H9 (cell line): Measurements from ENCODE around the gene CDK5R2. TPM values are rescaled to one million over a fixed set of nuclear protein-coding genes. Genes with fewer than 3 reads are reported as not detected.
A peak's percentile ranks its signal among the peaks of the same experiment; 100 is the strongest.

Source experiments
- DNase-seq: peaks from one replicate; pipeline ENCODE4 v3.0.0-alpha.2; 2017
- H2AFZ ChIP-seq: one replicate; pipeline ENCODE4 v1.6.1; 2013; ENCODE audit warnings: mild to moderate bottlenecking, low read length, control low read depth, moderate library complexity
- H2AK5ac ChIP-seq: 2 replicates; pipeline ENCODE4 v1.6.1; 2013; ENCODE audit warnings: low read length, control low read depth, mixed read lengths; ENCODE audit not compliant: insufficient read length
- H2BK120ac ChIP-seq: one replicate; pipeline ENCODE4 v1.6.1; 2013; ENCODE audit warnings: low read depth, mild to moderate bottlenecking, low read length, control low read depth, inconsistent platforms; ENCODE audit not compliant: poor library complexity, severe bottlenecking
- H2BK12ac ChIP-seq: 2 replicates; pipeline ENCODE4 v1.6.1; 2013; ENCODE audit warnings: low read length, control low read depth, mixed read lengths, low read depth; ENCODE audit not compliant: insufficient read length
- H2BK15ac ChIP-seq: 2 replicates; pipeline ENCODE4 v1.6.1; 2013; ENCODE audit warnings: low read depth, low read length, control low read depth
- H2BK20ac ChIP-seq: one replicate; pipeline ENCODE4 v1.6.1; 2013; ENCODE audit warnings: low read depth, mild to moderate bottlenecking, low read length, control low read depth, inconsistent platforms; ENCODE audit not compliant: poor library complexity, severe bottlenecking
- H2BK5ac ChIP-seq: 2 replicates; pipeline ENCODE4 v1.6.1; 2013; ENCODE audit warnings: low read length, control low read depth, mixed read lengths; ENCODE audit not compliant: insufficient read length
- H3K14ac ChIP-seq: 2 replicates; pipeline ENCODE4 v1.6.1; 2013; ENCODE audit warnings: low read length, control low read depth; ENCODE audit not compliant: insufficient read depth
- H3K18ac ChIP-seq: 2 replicates; pipeline ENCODE4 v1.6.1; 2013; ENCODE audit warnings: low read depth, mild to moderate bottlenecking, mixed read lengths, low read length, control low read depth; ENCODE audit not compliant: insufficient read length
- H3K23ac ChIP-seq: 2 replicates; pipeline ENCODE4 v1.6.1; 2013; ENCODE audit warnings: low read length, control low read depth, mixed read lengths, low read depth; ENCODE audit not compliant: insufficient read length
- H3K23me2 ChIP-seq: 2 replicates; pipeline ENCODE4 v1.6.1; 2013; ENCODE audit warnings: low read depth, mild to moderate bottlenecking, mixed read lengths, low read length, control low read depth; ENCODE audit not compliant: insufficient read length, poor library complexity, severe bottlenecking
- H3K27ac ChIP-seq: 2 replicates; pipeline ENCODE4 v1.5.1; 2013; ENCODE audit warnings: low read length, control low read depth, mixed read lengths, low read depth; ENCODE audit not compliant: insufficient read length
- H3K27me3 ChIP-seq: 2 replicates; pipeline ENCODE4 v1.6.1; 2013; ENCODE audit warnings: low read length, control low read depth, inconsistent platforms; ENCODE audit not compliant: insufficient read depth
- H3K4ac ChIP-seq: 2 replicates; pipeline ENCODE4 v1.6.1; 2013; ENCODE audit warnings: low read depth, mild to moderate bottlenecking, control low read depth, inconsistent platforms, low read length, moderate library complexity
- H3K4me1 ChIP-seq: 2 replicates; pipeline ENCODE4 v1.6.1; 2013; ENCODE audit warnings: low read length, control low read depth, inconsistent platforms; ENCODE audit not compliant: insufficient read depth
- H3K4me2 ChIP-seq: 2 replicates; pipeline ENCODE4 v1.6.1; 2013; ENCODE audit warnings: low read length, control low read depth, mixed read lengths; ENCODE audit not compliant: insufficient read length, insufficient read depth
- H3K56ac ChIP-seq: 2 replicates; pipeline ENCODE4 v1.6.1; 2013; ENCODE audit warnings: low read depth, mild to moderate bottlenecking, mixed read lengths, low read length, control low read depth; ENCODE audit not compliant: insufficient read length
- H3K79me1 ChIP-seq: 2 replicates; pipeline ENCODE4 v1.6.1; 2013; ENCODE audit warnings: low read depth, mild to moderate bottlenecking, moderate library complexity, low read length, control low read depth, inconsistent platforms; ENCODE audit not compliant: insufficient read depth, poor library complexity, severe bottlenecking
- H3K79me2 ChIP-seq: 2 replicates; pipeline ENCODE4 v1.6.1; 2013; ENCODE audit warnings: low read length, control low read depth, inconsistent platforms; ENCODE audit not compliant: insufficient read depth
- H3K9ac ChIP-seq: 2 replicates; pipeline ENCODE4 v1.6.1; 2013; ENCODE audit warnings: low read length, control low read depth, mixed read lengths; ENCODE audit not compliant: insufficient read length; ENCODE audit errors: extremely low read depth
- H3K9me3 ChIP-seq: one replicate; pipeline ENCODE4 v1.6.1; 2013; ENCODE audit warnings: low read depth, low read length, inconsistent platforms; ENCODE audit not compliant: control insufficient read depth
- H3T11ph ChIP-seq: one replicate; pipeline ENCODE4 v1.6.1; 2013; ENCODE audit warnings: mild to moderate bottlenecking, low read length, control low read depth, inconsistent platforms
- H4K20me1 ChIP-seq: one replicate; pipeline ENCODE4 v1.6.1; 2013; ENCODE audit not compliant: control insufficient read depth, insufficient read length, insufficient read depth
- H4K5ac ChIP-seq: 2 replicates; pipeline ENCODE4 v1.6.1; 2013; ENCODE audit warnings: low read depth, mild to moderate bottlenecking, mixed read lengths, low read length, control low read depth; ENCODE audit not compliant: insufficient read length
- H4K8ac ChIP-seq: replicated peaks from 2 replicates; pipeline ENCODE4 v1.6.1; 2013; ENCODE audit warnings: low read length, control low read depth, mixed read lengths, low read depth; ENCODE audit not compliant: insufficient read length
- H4K91ac ChIP-seq: 2 replicates; pipeline ENCODE4 v1.6.1; 2013; ENCODE audit warnings: low read depth, mild to moderate bottlenecking, moderate library complexity, mixed read lengths, low read length, control low read depth; ENCODE audit not compliant: insufficient read length
- H3K27ac Mint-ChIP-seq, 3 experiments: 2 replicates in 2 of 3; 3 replicates in 1 of 3; pipeline ENCODE4 v1.8.0; 2020 to 2021; ENCODE audit warnings: mixed read lengths in 3 of 3, mild to moderate bottlenecking in 1 of 3, moderate library complexity in 1 of 3
- H3K27me3 Mint-ChIP-seq: 2 replicates; pipeline ENCODE4 v1.8.0; 2021; ENCODE audit warnings: low read depth, mild to moderate bottlenecking, moderate library complexity, mixed read lengths
- H3K36me3 Mint-ChIP-seq, 3 experiments: 2 replicates in 2 of 3; 3 replicates in 1 of 3; pipeline ENCODE4 v1.8.0; 2020 to 2021; ENCODE audit warnings: low read depth in 3 of 3, mixed read lengths in 3 of 3; ENCODE audit not compliant: insufficient read depth in 1 of 3
- H3K4me1 Mint-ChIP-seq, 2 experiments: 2 replicates each; pipeline ENCODE4 v1.8.0; 2020; ENCODE audit warnings: mixed read lengths in 2 of 2
- H3K4me3 Mint-ChIP-seq, 2 experiments: 2 replicates in 1 of 2; 3 replicates in 1 of 2; pipeline ENCODE4 v1.8.0; 2020 to 2021; ENCODE audit warnings: mild to moderate bottlenecking in 2 of 2, mixed read lengths in 2 of 2, moderate library complexity in 1 of 2
- H3K9me3 Mint-ChIP-seq, 2 experiments: 2 replicates in 1 of 2; 3 replicates in 1 of 2; pipeline ENCODE4 v1.8.0; 2020; ENCODE audit warnings: mild to moderate bottlenecking in 2 of 2, mixed read lengths in 2 of 2, moderate library complexity in 1 of 2
- WGBS: extraction: QIAGEN DNeasy Blood & Tissue Kit; methylation state at CpG from one replicate; pipeline ENCODE4 v1.1.7; 2013; ENCODE audit warnings: missing lambda C conversion rate, low lambda C conversion rate, mixed read lengths; ENCODE audit not compliant: insufficient read length; ENCODE audit errors: extremely low coverage; 5-methylcytosine and 5-hydroxymethylcytosine counted together
- total RNA-seq: library from RNA; stranded (reverse); gene quantifications from 2 replicates; pipeline ENCODE4 v1.2.1, GENCODE V29; 2021
- TF ChIP-seq, protein P1 (sequence below): fragments of 200-600 bp; sonication (generic); conservative IDR thresholded peaks from 3 replicates; pipeline ENCODE4 v1.8.0; 2021; ENCODE audit warnings: antibody characterized with exemption, mild to moderate bottlenecking

Gene CDK5R2
- total RNA-seq, 1 experiment from 2014 or later, result 0.26 TPM

DNA sequence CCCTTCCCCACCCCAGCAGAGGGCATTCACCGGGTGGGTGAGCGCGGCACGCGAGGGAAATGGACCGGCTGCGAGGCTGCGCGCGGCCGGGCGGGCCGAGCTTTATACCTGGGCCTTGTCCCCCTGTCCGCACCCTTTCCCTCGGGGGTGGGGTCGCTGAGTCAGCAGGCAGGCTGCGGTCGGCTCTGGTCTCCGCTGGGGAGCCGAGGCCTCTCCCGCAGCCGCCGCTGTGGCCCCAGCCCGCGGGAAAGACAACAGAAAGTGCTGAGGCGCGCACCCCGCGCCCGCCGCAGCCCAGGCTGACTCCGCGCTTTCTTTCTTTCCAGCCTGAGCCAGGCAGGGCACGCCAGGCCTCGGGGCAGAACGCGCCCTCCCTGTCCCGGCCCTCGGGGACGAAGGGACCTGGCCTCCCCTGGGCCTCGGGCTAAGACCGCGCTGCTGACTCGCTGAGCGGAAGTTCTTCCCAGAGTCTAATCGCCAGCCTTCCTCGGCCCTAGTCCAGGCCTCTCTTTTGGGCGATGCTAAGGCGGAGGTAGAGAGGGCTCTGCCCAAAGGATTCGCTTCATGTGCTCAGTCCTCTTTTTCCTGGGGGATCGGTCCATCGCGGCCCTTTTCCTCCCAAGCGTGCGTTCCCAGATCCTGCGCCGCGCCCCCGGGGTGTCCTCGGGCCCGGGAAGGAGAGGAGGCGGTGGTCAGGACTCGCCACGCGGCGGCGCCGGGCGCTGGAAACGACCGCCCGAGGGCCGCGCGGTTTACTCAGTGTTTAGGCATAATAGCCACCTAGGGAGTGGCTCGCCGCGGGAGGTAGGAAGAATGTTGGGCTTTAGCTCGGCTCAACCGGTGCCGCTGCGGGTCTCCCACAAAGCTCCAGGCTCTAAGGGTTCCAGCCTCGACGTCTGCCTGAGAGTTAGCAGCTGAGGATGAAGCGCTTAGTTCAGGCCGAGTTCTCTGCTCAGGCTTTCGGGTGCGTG, 34.2 kb downstream of the CDK5R2 start, which contains the start of gene CRYBA2:
CRYBA2 (minus strand) TSS at position 78 of the 971 bp plus-strand sequence. CDS start 246 bp downstream, outside the sequence.
- no peak within 1 kb of the TSS for H3K14ac ChIP-seq
- no peaks in the 10 kb centered on the region; a peak in 1 of 7 replicates for H3K36me3 Mint-ChIP-seq
- H3K4me3 Mint-ChIP-seq, result peak within 1 kb of the TSS in 1 of 2 experiments; percentile 42; a peak in 1 of 5 replicates
- H4K91ac ChIP-seq, result no peak within 1 kb of the TSS
- no peak within 1 kb of the TSS for H2BK20ac ChIP-seq
- no peak within 1 kb of the TSS for H3K23ac ChIP-seq
- H2BK12ac ChIP-seq, result no peak within 1 kb of the TSS
- H3T11ph ChIP-seq, result no peak within 1 kb of the TSS
- no peak within 1 kb of the TSS for H3K9ac ChIP-seq
- no peaks in the 10 kb centered on the region for H3K79me1 ChIP-seq
- peaks cover 99% of the 10 kb centered on the region for H3K27me3 Mint-ChIP-seq
- H2AFZ ChIP-seq, result no peak within 1 kb of the TSS
- no peak within 1 kb of the TSS for H3K18ac ChIP-seq
- no peak within 1 kb of the TSS for H2BK5ac ChIP-seq
- H3K56ac ChIP-seq, result no peak within 1 kb of the TSS
- no peaks in the 10 kb centered on the region for H3K79me2 ChIP-seq
- peaks cover 2 to 10% of the 10 kb centered on the region in 2 experiments; a peak in 4 of 5 replicates for H3K9me3 Mint-ChIP-seq
- DNase-seq, result peak; percentile 47
- H3K4me1 ChIP-seq, result peaks cover 2% of the 10 kb centered on the region; the same call in 1 of the 2 replicates
- peaks cover 12 to 26% of the 10 kb centered on the region in 2 experiments for H3K4me1 Mint-ChIP-seq
- TF ChIP-seq, protein P1, sequence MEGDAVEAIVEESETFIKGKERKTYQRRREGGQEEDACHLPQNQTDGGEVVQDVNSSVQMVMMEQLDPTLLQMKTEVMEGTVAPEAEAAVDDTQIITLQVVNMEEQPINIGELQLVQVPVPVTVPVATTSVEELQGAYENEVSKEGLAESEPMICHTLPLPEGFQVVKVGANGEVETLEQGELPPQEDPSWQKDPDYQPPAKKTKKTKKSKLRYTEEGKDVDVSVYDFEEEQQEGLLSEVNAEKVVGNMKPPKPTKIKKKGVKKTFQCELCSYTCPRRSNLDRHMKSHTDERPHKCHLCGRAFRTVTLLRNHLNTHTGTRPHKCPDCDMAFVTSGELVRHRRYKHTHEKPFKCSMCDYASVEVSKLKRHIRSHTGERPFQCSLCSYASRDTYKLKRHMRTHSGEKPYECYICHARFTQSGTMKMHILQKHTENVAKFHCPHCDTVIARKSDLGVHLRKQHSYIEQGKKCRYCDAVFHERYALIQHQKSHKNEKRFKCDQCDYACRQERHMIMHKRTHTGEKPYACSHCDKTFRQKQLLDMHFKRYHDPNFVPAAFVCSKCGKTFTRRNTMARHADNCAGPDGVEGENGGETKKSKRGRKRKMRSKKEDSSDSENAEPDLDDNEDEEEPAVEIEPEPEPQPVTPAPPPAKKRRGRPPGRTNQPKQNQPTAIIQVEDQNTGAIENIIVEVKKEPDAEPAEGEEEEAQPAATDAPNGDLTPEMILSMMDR, result peak; percentile 30; the same call in 2 of the 3 replicates
- H2AK5ac ChIP-seq, result no peak within 1 kb of the TSS
- H3K27ac Mint-ChIP-seq, result no peak within 1 kb of the TSS
- H3K23me2 ChIP-seq, result no peaks in the 10 kb centered on the region
- H3K4ac ChIP-seq, result no peak within 1 kb of the TSS
- no peak within 1 kb of the TSS for H2BK15ac ChIP-seq
- no peak within 1 kb of the TSS for H2BK120ac ChIP-seq
- no CpG with 5 or more reads among the region's 88 CpGs for WGBS
- H4K5ac ChIP-seq, result no peak within 1 kb of the TSS
- H3K9me3 ChIP-seq, result no peaks in the 10 kb centered on the region
- peaks cover 98% of the 10 kb centered on the region for H3K27me3 ChIP-seq
- no peak within 1 kb of the TSS for H4K8ac ChIP-seq
- no peak within 1 kb of the TSS for H3K27ac ChIP-seq
- no peak within 1 kb of the TSS for H3K4me2 ChIP-seq
- H4K20me1 ChIP-seq, result no peaks in the 10 kb centered on the region
